Breast epithelium (tissue), 4 donors: ENCODE data around the gene C2CD4A. TPM values are rescaled to one million over a fixed set of nuclear protein-coding genes. Genes with fewer than 3 reads are reported as not detected.
A peak's percentile ranks its signal among the peaks of the same experiment; 100 is the strongest.

Experiments
- DNase-seq, 2 donors: peaks; one replicate each; pipeline ENCODE4 v3.0.0-alpha.2; 2019; ENCODE audit warnings: low spot score in 2 of 2
- H3K27ac ChIP-seq, 2 donors: fragments of 200-600 bp; sonication (generic) in 1 of 2; one replicate each; pipeline ENCODE4 v1.5.1; 2016 to 2019; ENCODE audit warnings: mild to moderate bottlenecking in 1 of 2
- H3K27me3 ChIP-seq, 2 donors: fragments of 200-600 bp; sonication (generic) in 1 of 2; one replicate each; pipeline versions ENCODE4 v1.5.1 to v1.6.0; 2017 to 2019; ENCODE audit warnings: control low read depth in 1 of 2, mild to moderate bottlenecking in 1 of 2
- H3K36me3 ChIP-seq: fragments of 200-600 bp; one replicate; pipeline ENCODE4 v1.5.1; 2019
- H3K4me1 ChIP-seq, 2 donors: fragments of 200-600 bp; sonication (generic); one replicate each; pipeline ENCODE4 v1.5.1; 2016 to 2019; ENCODE audit warnings: control low read depth in 1 of 2
- H3K4me3 ChIP-seq, 3 donors: fragments of 200-600 bp; sonication (generic); 1 replicate in 2 of 3; 2 replicates in 1 of 3; pipeline ENCODE4 v1.5.1; 2016 to 2019; ENCODE audit warnings: mild to moderate bottlenecking in 3 of 3, moderate library complexity in 2 of 3
- H3K9me3 ChIP-seq, 2 donors: fragments of 200-600 bp; sonication (generic) in 1 of 2; one replicate each; pipeline ENCODE4 v1.5.1; 2016 to 2019; ENCODE audit warnings: control low read depth in 1 of 2
- POLR2A ChIP-seq: fragments of 450-650 bp; IDR thresholded peaks from one replicate; pipeline ENCODE4 v1.6.1; 2016; ENCODE audit warnings: antibody characterized with exemption, mild to moderate bottlenecking, moderate library complexity
- POLR2AphosphoS5 ChIP-seq, 3 donors: sonication (generic); formaldehyde crosslinking; IDR thresholded peaks; one replicate each; pipeline ENCODE4 v1.6.1; 2017; ENCODE audit warnings: antibody characterized with exemption in 3 of 3
- intact Hi-C: fragments of 100-400 bp; cut with DNase I; formaldehyde crosslinking; loops from one replicate; pipeline ENCODE4 v1.15.1; 2023; ENCODE audit warnings: low total_unique reads
- total RNA-seq, 3 donors: library from RNA; depleted of rRNA; stranded (reverse); fragments of >200 nt; gene quantifications; one replicate each; pipeline ENCODE4 v1.1.0, GENCODE V29; 2016
- TF ChIP-seq, protein P1 (sequence below), 3 donors: fragments of 450-650 bp; IDR thresholded peaks; one replicate each; pipeline ENCODE4 v1.5.1; 2016 to 2017; ENCODE audit warnings: antibody characterized with exemption in 3 of 3, mild to moderate bottlenecking in 3 of 3, moderate library complexity in 3 of 3

Gene C2CD4A, protein sequence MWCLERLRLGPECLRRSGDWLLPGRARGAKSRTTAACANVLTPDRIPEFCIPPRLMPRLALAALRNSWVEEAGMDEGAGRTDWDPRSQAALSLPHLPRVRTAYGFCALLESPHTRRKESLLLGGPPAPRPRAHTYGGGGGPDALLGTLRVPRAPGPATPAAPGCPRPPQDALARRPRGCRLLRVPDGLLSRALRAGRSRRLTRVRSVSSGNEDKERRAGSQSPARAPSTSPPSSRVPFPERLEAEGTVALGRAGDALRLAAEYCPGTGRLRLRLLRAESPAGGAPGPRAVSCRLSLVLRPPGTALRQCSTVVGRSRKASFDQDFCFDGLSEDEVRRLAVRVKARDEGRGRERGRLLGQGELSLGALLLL
- under 1 TPM in 1 of 3 donors, not detected in 2; 0.66 TPM for total RNA-seq

DNA sequence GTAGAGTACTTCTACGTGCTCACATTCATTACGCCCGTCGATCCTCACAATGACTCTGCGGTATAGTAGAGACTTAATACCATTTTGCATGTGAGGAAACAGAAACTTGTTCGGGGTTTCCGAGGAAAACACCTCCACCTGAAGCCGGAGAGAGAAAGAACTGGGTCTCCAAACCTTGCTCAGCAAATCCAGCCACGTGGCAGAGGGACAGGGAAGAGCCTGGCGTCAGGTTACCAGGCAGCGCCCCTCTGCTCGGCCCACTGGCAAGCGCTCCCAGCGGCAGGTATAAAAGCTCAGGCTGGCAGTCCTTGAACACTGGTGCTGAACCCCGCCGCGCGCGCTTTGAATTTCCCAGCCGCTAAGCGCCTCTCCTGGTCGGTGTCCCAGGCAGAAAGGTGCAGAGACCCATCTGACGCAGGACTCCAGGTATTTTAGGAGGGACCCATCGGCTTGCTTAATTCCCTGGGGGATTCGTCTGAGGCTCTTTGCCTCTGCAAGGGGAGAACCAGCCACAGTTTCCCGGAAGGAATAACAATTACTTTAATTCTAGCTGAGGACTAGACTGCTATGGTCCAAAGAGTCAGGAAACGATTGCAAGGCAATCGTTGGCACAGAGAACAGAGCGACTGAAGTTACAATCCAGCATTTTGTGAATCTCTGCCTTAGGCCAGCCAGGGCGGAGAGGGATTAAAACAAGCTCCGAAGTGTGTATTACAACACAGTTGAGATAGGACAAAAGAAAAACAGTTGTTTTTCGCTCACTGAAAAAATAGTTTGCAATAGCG lies at the start of gene C2CD4A:
Gene C2CD4A (plus strand): TSS at position 315 of the 785 bp plus-strand sequence. CDS start 637 bp downstream, outside the sequence.
- H3K27ac ChIP-seq = peak within 1 kb of the TSS in 1 of 2 donors; percentile 65
- peak within 1 kb of the TSS; percentile 46 to 78 (median 59) for H3K4me3 ChIP-seq
- H3K36me3 ChIP-seq = no peaks in the 10 kb centered on the region
- H3K4me1 ChIP-seq = no peaks in the 10 kb centered on the region
- intact Hi-C loops = no loop called here
- no peaks in the 10 kb centered on the region for H3K9me3 ChIP-seq
- peak; percentile 54 to 82 for DNase-seq
- H3K27me3 ChIP-seq = no peaks in the 10 kb centered on the region
- no peak for TF ChIP-seq POLR2AphosphoS5 (IDR thresholded peaks at IDR 0.05)
- TF ChIP-seq, protein P1, sequence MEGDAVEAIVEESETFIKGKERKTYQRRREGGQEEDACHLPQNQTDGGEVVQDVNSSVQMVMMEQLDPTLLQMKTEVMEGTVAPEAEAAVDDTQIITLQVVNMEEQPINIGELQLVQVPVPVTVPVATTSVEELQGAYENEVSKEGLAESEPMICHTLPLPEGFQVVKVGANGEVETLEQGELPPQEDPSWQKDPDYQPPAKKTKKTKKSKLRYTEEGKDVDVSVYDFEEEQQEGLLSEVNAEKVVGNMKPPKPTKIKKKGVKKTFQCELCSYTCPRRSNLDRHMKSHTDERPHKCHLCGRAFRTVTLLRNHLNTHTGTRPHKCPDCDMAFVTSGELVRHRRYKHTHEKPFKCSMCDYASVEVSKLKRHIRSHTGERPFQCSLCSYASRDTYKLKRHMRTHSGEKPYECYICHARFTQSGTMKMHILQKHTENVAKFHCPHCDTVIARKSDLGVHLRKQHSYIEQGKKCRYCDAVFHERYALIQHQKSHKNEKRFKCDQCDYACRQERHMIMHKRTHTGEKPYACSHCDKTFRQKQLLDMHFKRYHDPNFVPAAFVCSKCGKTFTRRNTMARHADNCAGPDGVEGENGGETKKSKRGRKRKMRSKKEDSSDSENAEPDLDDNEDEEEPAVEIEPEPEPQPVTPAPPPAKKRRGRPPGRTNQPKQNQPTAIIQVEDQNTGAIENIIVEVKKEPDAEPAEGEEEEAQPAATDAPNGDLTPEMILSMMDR (IDR thresholded peaks at IDR 0.05) = peak in 2 of 3 donors; percentile 13 to 17

DNA sequence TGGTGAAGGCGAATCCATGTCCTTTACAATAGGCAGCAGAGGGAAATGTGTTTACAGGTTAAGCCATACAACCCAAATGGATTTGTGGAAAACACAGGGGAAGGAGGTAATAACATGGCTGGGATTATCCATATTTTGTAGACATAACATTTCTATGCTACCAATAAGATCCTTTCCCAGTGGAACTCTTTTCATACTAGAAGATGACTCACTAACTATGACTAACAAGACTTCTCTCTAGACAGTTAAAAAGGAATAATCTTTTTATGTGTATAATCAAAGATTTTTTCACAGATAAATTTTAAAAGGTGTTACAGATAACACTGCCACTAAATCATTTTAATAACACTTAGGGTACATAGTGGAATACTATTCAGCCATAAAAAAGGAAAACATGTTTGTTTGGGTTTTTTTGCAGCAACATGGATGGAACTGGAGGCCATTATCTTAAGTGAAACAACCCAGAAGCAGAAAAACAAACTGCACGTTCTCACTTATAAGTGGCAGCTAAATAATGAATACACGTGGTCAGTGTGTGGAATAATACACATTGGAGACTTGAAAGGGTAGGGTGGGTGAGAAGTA lies 46.1 kb upstream of the C2CD4A start:
- Histone ChIP-seq H3K9me3 (no peaks in the 10 kb centered on the region), H3K27ac (no peak overlapping the region), H3K4me3 (no peak overlapping the region), H3K4me1 (no peaks in the 10 kb centered on the region), H3K36me3 (no peaks in the 10 kb centered on the region), H3K27me3 (no peaks in the 10 kb centered on the region)
- TF ChIP-seq, protein P1 (IDR thresholded peaks at IDR 0.05) = no peak
- no peak for TF ChIP-seq POLR2A
- TF ChIP-seq POLR2AphosphoS5 (IDR thresholded peaks at IDR 0.05) = no peak
- no peak for DNase-seq
- intact Hi-C loops = no loop called here

DNA sequence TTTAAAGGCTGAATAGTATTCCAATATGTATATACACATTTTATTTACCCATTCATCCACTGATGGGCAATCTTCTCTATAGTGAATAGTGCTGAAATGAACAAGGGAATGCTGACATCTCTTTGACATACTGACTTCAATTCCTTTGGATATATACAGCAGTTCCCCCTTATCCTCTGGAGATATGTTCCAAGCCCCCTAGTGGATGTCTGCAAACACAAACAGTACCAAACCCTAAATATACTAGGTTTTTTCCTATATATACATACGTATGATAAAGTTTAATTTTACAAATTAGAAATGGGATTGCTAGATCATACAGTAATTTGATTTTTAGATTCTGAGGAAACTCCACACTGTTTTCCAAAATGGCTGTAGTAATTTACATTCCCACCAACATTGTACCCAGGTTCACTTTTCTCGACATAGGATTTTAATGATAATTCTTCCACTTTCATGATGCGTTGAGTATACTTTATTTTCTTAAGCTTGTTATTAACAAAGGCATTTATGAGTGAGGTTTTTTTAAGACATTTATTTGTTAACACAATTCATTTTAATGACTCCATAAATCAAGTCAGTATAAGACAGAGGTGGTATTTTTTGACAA lies 44.7 kb upstream of the C2CD4A start:
- intact Hi-C loops = no loop called here
- no peak for DNase-seq
- Histone ChIP-seq H3K9me3 (no peaks in the 10 kb centered on the region), H3K27ac (no peak overlapping the region), H3K4me1 (no peaks in the 10 kb centered on the region), H3K27me3 (no peaks in the 10 kb centered on the region), H3K36me3 (no peaks in the 10 kb centered on the region), H3K4me3 (no peak overlapping the region)
- TF ChIP-seq POLR2A = no peak

DNA sequence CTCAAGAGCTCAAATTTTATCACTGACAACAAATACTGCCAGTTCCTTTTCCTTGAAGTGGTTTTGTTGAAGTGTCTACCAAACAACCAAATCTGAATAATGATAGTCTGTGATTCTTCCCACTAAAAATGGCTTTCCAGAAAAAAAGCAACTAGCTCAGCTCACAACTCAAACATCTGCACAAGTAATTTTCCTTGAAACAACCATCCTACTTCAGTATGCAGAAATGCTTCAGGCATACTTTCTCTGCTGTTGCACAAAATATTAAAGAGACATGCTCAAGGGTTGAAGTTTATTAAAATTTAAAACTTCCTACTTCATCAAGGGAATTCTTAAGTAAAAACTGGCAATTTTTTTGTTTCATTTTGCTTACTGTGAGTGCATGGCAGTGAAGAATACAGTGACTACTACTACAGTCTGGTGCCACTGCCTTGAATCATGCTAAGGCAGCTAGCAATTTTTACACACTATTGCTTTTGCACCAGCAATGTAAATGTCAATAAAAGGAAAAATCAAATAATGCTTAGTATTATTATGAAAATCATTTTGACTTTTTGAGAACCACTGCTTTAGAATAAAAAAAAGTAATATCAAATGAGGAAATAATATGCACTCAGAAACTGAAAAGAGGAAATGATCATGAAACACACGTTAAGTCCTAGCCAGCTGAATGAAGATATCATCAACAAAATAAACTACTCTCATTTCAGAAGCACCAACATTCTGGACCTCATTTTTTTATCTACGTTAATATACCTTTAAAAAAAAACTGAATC lies 40.1 kb upstream of the C2CD4A start:
- DNase-seq = no peak
- Histone ChIP-seq H3K27me3 (no peaks in the 10 kb centered on the region), H3K4me1 (no peaks in the 10 kb centered on the region), H3K9me3 (no peaks in the 10 kb centered on the region), H3K4me3 (no peak overlapping the region), H3K27ac (no peak overlapping the region), H3K36me3 (no peaks in the 10 kb centered on the region)
- intact Hi-C loops = no loop called here
- TF ChIP-seq POLR2A (no peak), POLR2AphosphoS5 (IDR thresholded peaks at IDR 0.05) (no peak)
- TF ChIP-seq, protein P1 (IDR thresholded peaks at IDR 0.05) = no peak

DNA sequence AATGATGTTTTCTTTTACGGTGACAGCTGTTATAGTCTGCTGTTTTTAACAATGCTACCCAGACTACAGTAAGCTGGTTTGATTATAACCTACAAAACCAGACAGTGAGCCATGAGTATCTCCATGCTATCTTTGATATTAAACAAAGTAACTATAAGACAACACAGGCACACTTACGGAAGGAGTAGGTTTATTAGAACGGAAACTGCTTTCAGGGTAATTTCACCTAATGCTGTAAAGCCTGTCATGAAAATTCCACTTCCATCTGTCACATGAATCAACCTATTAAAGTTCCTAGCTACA lies 39.6 kb upstream of the C2CD4A start:
- H3K27ac ChIP-seq = no peak overlapping the region
- DNase-seq = no peak
- TF ChIP-seq POLR2A (no peak), POLR2AphosphoS5 (IDR thresholded peaks at IDR 0.05) (no peak)
- TF ChIP-seq, protein P1 (IDR thresholded peaks at IDR 0.05) = no peak
- H3K4me1 ChIP-seq = no peaks in the 10 kb centered on the region
- intact Hi-C loops = no loop called here
- H3K27me3 ChIP-seq = no peaks in the 10 kb centered on the region
- H3K36me3 ChIP-seq = no peaks in the 10 kb centered on the region
- no peaks in the 10 kb centered on the region for H3K9me3 ChIP-seq
- no peak overlapping the region for H3K4me3 ChIP-seq
